HS-5 (cell line): ENCODE results near the gene FBXL4.

ENCODE experiments used
- DNase-seq: peaks from one replicate; pipeline ENCODE4 v3.0.0-alpha.2; 2012; ENCODE audit warnings: low read depth

Gene FBXL4

GRCh38 chr6:98880486-98880885 lies 67.3 kb downstream of the FBXL4 start:
- DNase-seq = no peak

- DNase-seq = no peak
Measured at GRCh38 chr6:98877250-98877649, 70.5 kb downstream of the FBXL4 start.

GRCh38 chr6:98875375-98875774 lies 72.4 kb downstream of the FBXL4 start:
- DNase-seq = no peak

- no peak for DNase-seq
Measured at GRCh38 chr6:98871821-98872220, 75.9 kb downstream of the FBXL4 start.

GRCh38 chr6:98871057-98871456 lies 76.7 kb downstream of the FBXL4 start:
- DNase-seq = no peak

GRCh38 chr6:98864497-98864896 lies 83.2 kb downstream of the FBXL4 start:
- DNase-seq = no peak

- no peak for DNase-seq
Measured at GRCh38 chr6:98848539-98849242, 99.1 kb downstream of the FBXL4 start.

GRCh38 chr6:98847779-98848538 lies 99.8 kb downstream of the FBXL4 start:
- DNase-seq = no peak

GRCh38 chr6:98847416-98847778 lies 100.3 kb downstream of the FBXL4 start:
- DNase-seq = no peak

- no peak for DNase-seq
Measured at GRCh38 chr6:98846021-98846380, 101.7 kb downstream of the FBXL4 start.

- DNase-seq = peak; percentile 70
Measured at GRCh38 chr6:98845211-98846020, 102.3 kb downstream of the FBXL4 start.

GRCh38 chr6:98844244-98845210 lies 103.2 kb downstream of the FBXL4 start:
- DNase-seq = no peak

GRCh38 chr6:98843271-98844243 lies 104.2 kb downstream of the FBXL4 start:
- DNase-seq = no peak

- DNase-seq = no peak
Measured at GRCh38 chr6:98842342-98843180, 105.2 kb downstream of the FBXL4 start.

GRCh38 chr6:98841621-98842341 lies 106.0 kb downstream of the FBXL4 start:
- no peak for DNase-seq

GRCh38 chr6:98840996-98841513 lies 106.7 kb downstream of the FBXL4 start:
- DNase-seq = no peak

GRCh38 chr6:98840385-98840784 lies 107.4 kb downstream of the FBXL4 start:
- DNase-seq = no peak

GRCh38 chr6:98839781-98840361 lies 107.9 kb downstream of the FBXL4 start:
- no peak for DNase-seq
